Measurements from ENCODE around the gene LMNA.
"Not testable (repeated sequence)": the region's sequence is repeated elsewhere in the genome, so short reads cannot be mapped to it uniquely, and the experiment has no call there.

LMNA gene

GRCh38 chr1:156122519-156123355 is 8.2 kb downstream of the LMNA start:
- Histone ChIP-seq H3K27me3 (ENCODE audit: insufficient read depth, low read length, poor library complexity) (peaks cover 19% of the 10 kb centered on the region), H3K4me1 (ENCODE audit: insufficient read depth, low read length) (peaks cover 17% of the 10 kb centered on the region), H3K4me3 (ENCODE audit: low read depth in 1 of 2, low read length in 2 of 2) (no peak overlapping the region), H2AFZ (ENCODE audit: low read depth, low read length) (no peak overlapping the region), H3K9ac (ENCODE audit: low read depth, low read length) (no peak overlapping the region), H4K20me1 (ENCODE audit: insufficient read depth, low read length) (peaks cover 18% of the 10 kb centered on the region), H3K79me2 (ENCODE audit: insufficient read depth, low read length) (no peaks in the 10 kb centered on the region), H3K36me3 (ENCODE audit: insufficient read depth, low read length) (no peaks in the 10 kb centered on the region), H3K9me3 (ENCODE audit: insufficient read depth, low read length, severe bottlenecking) (no peaks in the 10 kb centered on the region), H3K4me2 (ENCODE audit: insufficient read depth, low read length) (no peak overlapping the region), H3K27ac (ENCODE audit: low read length) (no peak overlapping the region)
- TF ChIP-seq EZH2 (IDR thresholded peaks at IDR 0.05; ENCODE audit: borderline replicate concordance, low read depth, low read length, severe bottlenecking) = no peak
- TF ChIP-seq, protein P1, sequence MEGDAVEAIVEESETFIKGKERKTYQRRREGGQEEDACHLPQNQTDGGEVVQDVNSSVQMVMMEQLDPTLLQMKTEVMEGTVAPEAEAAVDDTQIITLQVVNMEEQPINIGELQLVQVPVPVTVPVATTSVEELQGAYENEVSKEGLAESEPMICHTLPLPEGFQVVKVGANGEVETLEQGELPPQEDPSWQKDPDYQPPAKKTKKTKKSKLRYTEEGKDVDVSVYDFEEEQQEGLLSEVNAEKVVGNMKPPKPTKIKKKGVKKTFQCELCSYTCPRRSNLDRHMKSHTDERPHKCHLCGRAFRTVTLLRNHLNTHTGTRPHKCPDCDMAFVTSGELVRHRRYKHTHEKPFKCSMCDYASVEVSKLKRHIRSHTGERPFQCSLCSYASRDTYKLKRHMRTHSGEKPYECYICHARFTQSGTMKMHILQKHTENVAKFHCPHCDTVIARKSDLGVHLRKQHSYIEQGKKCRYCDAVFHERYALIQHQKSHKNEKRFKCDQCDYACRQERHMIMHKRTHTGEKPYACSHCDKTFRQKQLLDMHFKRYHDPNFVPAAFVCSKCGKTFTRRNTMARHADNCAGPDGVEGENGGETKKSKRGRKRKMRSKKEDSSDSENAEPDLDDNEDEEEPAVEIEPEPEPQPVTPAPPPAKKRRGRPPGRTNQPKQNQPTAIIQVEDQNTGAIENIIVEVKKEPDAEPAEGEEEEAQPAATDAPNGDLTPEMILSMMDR (IDR thresholded peaks at IDR 0.05; ENCODE audit: borderline replicate concordance, extremely low read depth, low read length, poor library complexity, severe bottlenecking) = no peak
- DNase-seq = no peak
- ATAC-seq (ENCODE audit: insufficient read depth, low read depth) = no peak

DNA sequence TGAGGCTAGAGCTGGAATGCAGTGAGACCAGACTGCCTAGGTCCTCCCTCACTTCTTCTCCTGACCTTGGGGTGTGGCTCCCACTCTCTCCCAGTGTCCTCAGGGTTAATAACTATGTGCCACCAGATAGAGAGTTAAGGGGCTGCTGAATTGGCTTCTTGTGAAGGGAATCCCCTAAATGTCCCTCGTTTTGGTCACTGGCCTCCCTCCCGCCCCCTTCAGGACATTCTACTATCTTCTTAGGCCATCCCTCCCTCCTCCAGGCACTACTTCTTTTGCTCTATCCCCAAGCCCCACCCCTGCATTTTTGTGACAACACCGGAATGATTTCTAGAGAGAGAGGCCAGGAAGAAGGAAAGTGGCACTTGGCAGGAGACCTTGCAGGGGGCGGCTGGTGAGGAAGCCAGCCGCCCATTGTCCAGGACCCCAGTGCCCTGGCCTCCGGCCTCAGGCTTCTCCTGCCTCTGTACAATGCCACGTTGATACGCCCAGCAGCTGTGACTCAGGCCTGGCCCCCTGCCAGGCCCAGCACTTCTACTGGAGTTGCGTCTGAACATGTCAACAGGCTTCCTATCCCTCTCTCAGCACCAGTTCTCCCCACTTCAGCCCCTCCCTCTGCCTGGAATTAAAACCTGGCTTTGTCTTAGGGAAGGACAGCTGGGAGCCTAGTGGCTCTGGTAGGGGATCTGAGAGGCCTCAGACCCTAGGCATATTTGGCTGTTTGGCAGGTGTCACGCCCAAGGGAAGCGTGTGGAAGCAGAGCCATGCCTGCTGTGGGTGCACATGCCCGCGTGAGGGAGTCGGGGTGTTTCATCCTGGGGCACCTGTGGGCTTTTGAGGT is 9.1 kb downstream of the LMNA start:
- H3K4me1 ChIP-seq (ENCODE audit: insufficient read depth, low read length) = peaks cover 23% of the 10 kb centered on the region
- H3K4me3 ChIP-seq (ENCODE audit: low read depth in 1 of 2, low read length in 2 of 2) = no peak overlapping the region
- DNase-seq = peak; percentile 28
- H3K9ac ChIP-seq (ENCODE audit: low read depth, low read length) = no peak overlapping the region
- H3K9me3 ChIP-seq (ENCODE audit: insufficient read depth, low read length, severe bottlenecking) = no peaks in the 10 kb centered on the region
- peaks cover 16% of the 10 kb centered on the region for H3K27me3 ChIP-seq (ENCODE audit: insufficient read depth, low read length, poor library complexity)
- H3K36me3 ChIP-seq (ENCODE audit: insufficient read depth, low read length) = no peaks in the 10 kb centered on the region
- ATAC-seq (ENCODE audit: insufficient read depth, low read depth) = no peak
- no peak overlapping the region for H2AFZ ChIP-seq (ENCODE audit: low read depth, low read length)
- no peaks in the 10 kb centered on the region for H3K79me2 ChIP-seq (ENCODE audit: insufficient read depth, low read length)
- H3K4me2 ChIP-seq (ENCODE audit: insufficient read depth, low read length) = no peak overlapping the region
- peaks cover 24% of the 10 kb centered on the region for H4K20me1 ChIP-seq (ENCODE audit: insufficient read depth, low read length)
- TF ChIP-seq EZH2 (IDR thresholded peaks at IDR 0.05; ENCODE audit: borderline replicate concordance, low read depth, low read length, severe bottlenecking) = no peak
- H3K27ac ChIP-seq (ENCODE audit: low read length) = no peak overlapping the region

GRCh38 chr1:156124557-156125483 is 10.3 kb downstream of the LMNA start:
- H3K9me3 ChIP-seq (ENCODE audit: insufficient read depth, low read length, severe bottlenecking) = no peaks in the 10 kb centered on the region
- no peak overlapping the region for H3K4me3 ChIP-seq (ENCODE audit: low read depth in 1 of 2, low read length in 2 of 2)
- H3K79me2 ChIP-seq (ENCODE audit: insufficient read depth, low read length) = no peaks in the 10 kb centered on the region
- H3K27ac ChIP-seq (ENCODE audit: low read length) = no peak overlapping the region
- no peak for TF ChIP-seq EZH2 (IDR thresholded peaks at IDR 0.05; ENCODE audit: borderline replicate concordance, low read depth, low read length, severe bottlenecking)
- TF ChIP-seq, protein P1 (IDR thresholded peaks at IDR 0.05; ENCODE audit: borderline replicate concordance, extremely low read depth, low read length, poor library complexity, severe bottlenecking) = no peak
- H3K36me3 ChIP-seq (ENCODE audit: insufficient read depth, low read length) = no peaks in the 10 kb centered on the region
- H3K4me1 ChIP-seq (ENCODE audit: insufficient read depth, low read length) = peaks cover 23% of the 10 kb centered on the region
- no peak overlapping the region for H3K9ac ChIP-seq (ENCODE audit: low read depth, low read length)
- H3K27me3 ChIP-seq (ENCODE audit: insufficient read depth, low read length, poor library complexity) = peaks cover 16% of the 10 kb centered on the region
- DNase-seq = no peak
- H3K4me2 ChIP-seq (ENCODE audit: insufficient read depth, low read length) = no peak overlapping the region
- ATAC-seq (ENCODE audit: insufficient read depth, low read depth) = no peak
- H4K20me1 ChIP-seq (ENCODE audit: insufficient read depth, low read length) = peaks cover 28% of the 10 kb centered on the region
- H2AFZ ChIP-seq (ENCODE audit: low read depth, low read length) = no peak overlapping the region

- H3K4me1 ChIP-seq (ENCODE audit: insufficient read depth, low read length) = peaks cover 23% of the 10 kb centered on the region
- DNase-seq; H2AFZ ChIP-seq (ENCODE audit: low read depth, low read length); H3K79me2 ChIP-seq (ENCODE audit: insufficient read depth, low read length); H3K4me2 ChIP-seq (ENCODE audit: insufficient read depth, low read length); H3K9me3 ChIP-seq (ENCODE audit: insufficient read depth, low read length, severe bottlenecking); H3K36me3 ChIP-seq (ENCODE audit: insufficient read depth, low read length); H3K27ac ChIP-seq (ENCODE audit: low read length); H3K9ac ChIP-seq (ENCODE audit: low read depth, low read length); H3K4me3 ChIP-seq (ENCODE audit: low read depth in 1 of 2, low read length in 2 of 2); ATAC-seq (ENCODE audit: insufficient read depth, low read depth): not testable (repeated sequence)
- H3K27me3 ChIP-seq (ENCODE audit: insufficient read depth, low read length, poor library complexity) = peaks cover 16% of the 10 kb centered on the region
- peaks cover 32% of the 10 kb centered on the region for H4K20me1 ChIP-seq (ENCODE audit: insufficient read depth, low read length)
Measured at GRCh38 chr1:156125544-156125943, 11.0 kb downstream of the LMNA start.

Measured in DND-41 (cell line).